ENCODE measurements around the gene CALHM1. TPM values are rescaled to one million over a fixed set of nuclear protein-coding genes. Genes with fewer than 3 reads are reported as not detected.
A peak's percentile ranks its signal among the peaks of the same experiment; 100 is the strongest.

Gene CALHM1
- total and polyA plus RNA-seq, 2 of the 8 experiments (the other 6 are each of a cell fraction or from before 2014, with no cell fraction given), result 0.29 to 0.34 TPM

- TF ChIP-seq CHD2 (IDR thresholded peaks at IDR 0.05; ENCODE audit: low read length) (0 out of 2 replicates have a peak, but pooled peaks have one; percentile 23), SIX5 (IDR thresholded peaks at IDR 0.05; ENCODE audit: low read depth, low read length) (no peak), CBX8 (IDR thresholded peaks at IDR 0.05; ENCODE audit: borderline replicate concordance, low read depth, low read length) (no peak), SAP30 (IDR thresholded peaks at IDR 0.05; ENCODE audit: insufficient read depth, insufficient replicate concordance, low read length) (no peak), RAD21 (IDR thresholded peaks at IDR 0.05 in 1 of 2, conservative IDR thresholded peaks at IDR 0.05 in 1 of 2; ENCODE audit: low read depth in 2 of 2, low read length in 2 of 2) (peak; percentile 65 to 72), KDM5A (IDR thresholded peaks at IDR 0.05; ENCODE audit: low read length) (no peak), ZNF274 (IDR thresholded peaks at IDR 0.05; ENCODE audit: borderline replicate concordance, extremely low read depth, low read length) (no peak), JUN (IDR thresholded peaks at IDR 0.05; ENCODE audit: low read depth, low read length) (no peak), GABPA (IDR thresholded peaks at IDR 0.05; ENCODE audit: borderline replicate concordance, insufficient read depth, low read length) (no peak), EGR1 (IDR thresholded peaks at IDR 0.05; ENCODE audit: borderline replicate concordance, low read depth, low read length) (no peak), E2F6 (IDR thresholded peaks at IDR 0.05) (no peak), JUND (IDR thresholded peaks at IDR 0.05; ENCODE audit: low read length) (no peak), GTF2F1 (IDR thresholded peaks at IDR 0.05; ENCODE audit: borderline replicate concordance, low read depth, low read length) (no peak), CEBPB (IDR thresholded peaks at IDR 0.05; ENCODE audit: low read depth, low read length) (peak; percentile 16; the same call in 1 of the 2 replicates), HDAC2 (IDR thresholded peaks at IDR 0.05; ENCODE audit: borderline replicate concordance in 1 of 2, low read depth in 2 of 2, low read length in 2 of 2) (no peak), SP1 (IDR thresholded peaks at IDR 0.05; ENCODE audit: low read depth, low read length) (no peak), SIN3A (conservative IDR thresholded peaks at IDR 0.05 in 1 of 2, IDR thresholded peaks at IDR 0.05 in 1 of 2; ENCODE audit: low read depth in 1 of 2, low read length in 2 of 2) (peak in 1 of 2 experiments; percentile 84; a peak in 2 of 4 replicates), TEAD4 (IDR thresholded peaks at IDR 0.05; ENCODE audit: low read depth, low read length) (no peak), FOSL1 (IDR thresholded peaks at IDR 0.05; ENCODE audit: insufficient read depth, low read depth, low read length) (no peak)
- TF ChIP-seq, protein P1, sequence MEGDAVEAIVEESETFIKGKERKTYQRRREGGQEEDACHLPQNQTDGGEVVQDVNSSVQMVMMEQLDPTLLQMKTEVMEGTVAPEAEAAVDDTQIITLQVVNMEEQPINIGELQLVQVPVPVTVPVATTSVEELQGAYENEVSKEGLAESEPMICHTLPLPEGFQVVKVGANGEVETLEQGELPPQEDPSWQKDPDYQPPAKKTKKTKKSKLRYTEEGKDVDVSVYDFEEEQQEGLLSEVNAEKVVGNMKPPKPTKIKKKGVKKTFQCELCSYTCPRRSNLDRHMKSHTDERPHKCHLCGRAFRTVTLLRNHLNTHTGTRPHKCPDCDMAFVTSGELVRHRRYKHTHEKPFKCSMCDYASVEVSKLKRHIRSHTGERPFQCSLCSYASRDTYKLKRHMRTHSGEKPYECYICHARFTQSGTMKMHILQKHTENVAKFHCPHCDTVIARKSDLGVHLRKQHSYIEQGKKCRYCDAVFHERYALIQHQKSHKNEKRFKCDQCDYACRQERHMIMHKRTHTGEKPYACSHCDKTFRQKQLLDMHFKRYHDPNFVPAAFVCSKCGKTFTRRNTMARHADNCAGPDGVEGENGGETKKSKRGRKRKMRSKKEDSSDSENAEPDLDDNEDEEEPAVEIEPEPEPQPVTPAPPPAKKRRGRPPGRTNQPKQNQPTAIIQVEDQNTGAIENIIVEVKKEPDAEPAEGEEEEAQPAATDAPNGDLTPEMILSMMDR (IDR thresholded peaks at IDR 0.05; ENCODE audit: control extremely low read depth in 1 of 3, insufficient read depth in 1 of 3, low read depth in 1 of 3, low read length in 3 of 3), result peak; percentile 79 to 95 (median 88)
Observed at GRCh38 chr10:103476046-103476768, 17.5 kb upstream of the CALHM1 start (continued).

All from H1 (cell line).